Vagina (tissue), 2 donors: ENCODE measurements around the gene SLC8A1. TPM values are rescaled to one million over a fixed set of nuclear protein-coding genes. Genes with fewer than 3 reads are reported as not detected.

ENCODE experiments used
- DNase-seq, 2 donors: peaks; one replicate each; pipeline ENCODE4 v3.0.0-alpha.2; 2017; ENCODE audit errors: extremely low spot score in 2 of 2
- H3K27ac ChIP-seq: fragments of 200-600 bp; sonication (generic); one replicate; pipeline ENCODE4 v1.5.1; 2019
- H3K27me3 ChIP-seq: fragments of 200-600 bp; sonication (generic); one replicate; pipeline ENCODE4 v1.5.1; 2019
- H3K36me3 ChIP-seq, 2 donors: fragments of 200-600 bp; sonication (generic); one replicate each; pipeline ENCODE4 v1.5.1; 2017 to 2019
- H3K4me1 ChIP-seq: fragments of 200-600 bp; sonication (generic); one replicate; pipeline ENCODE4 v1.5.1; 2019
- H3K4me3 ChIP-seq, 2 donors: fragments of 200-600 bp; sonication (generic); 1 replicate in 1 of 2; 2 replicates in 1 of 2; pipeline ENCODE4 v1.5.1; 2016 to 2019
- H3K9me3 ChIP-seq: fragments of 200-600 bp; sonication (generic); one replicate; pipeline ENCODE4 v1.5.1; 2019
- POLR2A ChIP-seq, 2 donors: fragments of 450-650 bp; IDR thresholded peaks; one replicate each; pipeline ENCODE4 v1.6.1; 2017; ENCODE audit warnings: antibody characterized with exemption in 2 of 2, mild to moderate bottlenecking in 2 of 2, moderate library complexity in 2 of 2
- POLR2AphosphoS5 ChIP-seq, 2 donors: sonication (generic); formaldehyde crosslinking; IDR thresholded peaks; one replicate each; pipeline ENCODE4 v1.9.0; 2017; ENCODE audit warnings: antibody characterized with exemption in 2 of 2, mild to moderate bottlenecking in 2 of 2, low read depth in 1 of 2; ENCODE audit not compliant: insufficient read depth in 1 of 2
- intact Hi-C: fragments of 100-400 bp; cut with DNase I; formaldehyde crosslinking; loops from one replicate; pipeline ENCODE4 v1.15.1; 2023
- total RNA-seq: library from RNA; depleted of rRNA; stranded (reverse); fragments of >200 nt; gene quantifications from one replicate; pipeline ENCODE4 v1.2.3, GENCODE V29; 2016
- TF ChIP-seq, protein P1 (sequence below), 3 experiments: fragments of 450-650 bp in 2 of 3; fragments of 200-600 bp in 1 of 3; sonication (generic) in 1 of 3; IDR thresholded peaks; one replicate each; pipeline ENCODE4 v1.5.1; 2017 to 2019; ENCODE audit warnings: antibody characterized with exemption in 3 of 3, mild to moderate bottlenecking in 2 of 3, moderate library complexity in 2 of 3

Gene SLC8A1
- total RNA-seq, 1 donor from 2014 or later: 40.8 TPM

DNA sequence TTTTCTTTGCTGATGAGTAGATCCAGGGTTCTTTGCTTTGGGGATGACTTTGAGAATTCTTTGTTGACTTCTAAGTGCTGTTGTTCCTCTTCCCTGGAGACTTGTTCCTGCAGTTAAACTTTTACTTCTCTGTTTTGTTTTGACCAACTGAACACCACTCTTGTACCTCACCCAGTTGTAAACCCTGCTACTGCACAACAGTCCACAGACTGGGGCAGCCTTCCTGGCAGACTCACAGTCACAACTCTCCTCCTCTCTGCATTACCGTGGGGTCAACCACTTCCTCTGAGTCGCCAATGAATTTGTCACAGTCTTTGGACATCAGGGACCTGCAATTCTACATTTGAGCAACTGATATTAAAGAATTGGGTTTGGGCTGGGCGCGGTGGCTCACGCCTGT, 3.8 kb upstream of the SLC8A1 start:
- Histone ChIP-seq H3K27ac (no peak overlapping the region), H3K4me1 (peaks cover 8% of the 10 kb centered on the region), H3K36me3 (no peaks in the 10 kb centered on the region), H3K9me3 (no peaks in the 10 kb centered on the region), H3K27me3 (no peaks in the 10 kb centered on the region), H3K4me3 (no peak overlapping the region)
- TF ChIP-seq POLR2AphosphoS5 (IDR thresholded peaks at IDR 0.05; ENCODE audit: insufficient read depth in 1 of 2, low read depth in 1 of 2) (no peak), POLR2A (IDR thresholded peaks at IDR 0.05) (no peak)
- TF ChIP-seq, protein P1, sequence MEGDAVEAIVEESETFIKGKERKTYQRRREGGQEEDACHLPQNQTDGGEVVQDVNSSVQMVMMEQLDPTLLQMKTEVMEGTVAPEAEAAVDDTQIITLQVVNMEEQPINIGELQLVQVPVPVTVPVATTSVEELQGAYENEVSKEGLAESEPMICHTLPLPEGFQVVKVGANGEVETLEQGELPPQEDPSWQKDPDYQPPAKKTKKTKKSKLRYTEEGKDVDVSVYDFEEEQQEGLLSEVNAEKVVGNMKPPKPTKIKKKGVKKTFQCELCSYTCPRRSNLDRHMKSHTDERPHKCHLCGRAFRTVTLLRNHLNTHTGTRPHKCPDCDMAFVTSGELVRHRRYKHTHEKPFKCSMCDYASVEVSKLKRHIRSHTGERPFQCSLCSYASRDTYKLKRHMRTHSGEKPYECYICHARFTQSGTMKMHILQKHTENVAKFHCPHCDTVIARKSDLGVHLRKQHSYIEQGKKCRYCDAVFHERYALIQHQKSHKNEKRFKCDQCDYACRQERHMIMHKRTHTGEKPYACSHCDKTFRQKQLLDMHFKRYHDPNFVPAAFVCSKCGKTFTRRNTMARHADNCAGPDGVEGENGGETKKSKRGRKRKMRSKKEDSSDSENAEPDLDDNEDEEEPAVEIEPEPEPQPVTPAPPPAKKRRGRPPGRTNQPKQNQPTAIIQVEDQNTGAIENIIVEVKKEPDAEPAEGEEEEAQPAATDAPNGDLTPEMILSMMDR (IDR thresholded peaks at IDR 0.05): no peak
- no peak for DNase-seq
- intact Hi-C loops: loop anchor here (5.0 kb wide), 1 partner anchor 1237 kb away; no protein-coding TSS in a partner anchor

DNA sequence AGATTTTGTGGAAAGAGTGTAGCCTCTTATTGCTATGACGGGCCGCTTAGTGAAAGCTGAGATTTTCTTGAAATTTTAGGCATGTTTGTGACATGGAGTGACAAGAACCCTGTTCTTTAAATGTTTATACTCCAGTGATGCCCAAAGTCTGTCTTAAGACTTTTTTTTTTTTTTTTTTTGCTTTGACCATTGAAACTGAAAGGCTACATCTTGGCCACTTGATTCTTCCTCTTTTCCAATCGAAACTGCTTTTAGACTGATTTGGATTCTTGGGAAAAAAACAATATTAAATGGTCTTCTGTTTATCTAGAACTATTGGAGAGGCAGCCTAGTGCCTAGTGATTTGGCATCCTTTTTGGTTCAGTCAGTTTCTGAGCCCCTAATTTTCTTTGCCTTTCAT, 2.4 kb upstream of the SLC8A1 start:
- intact Hi-C loops: no loop called here
- H3K27ac ChIP-seq: no peak overlapping the region
- no peaks in the 10 kb centered on the region for H3K27me3 ChIP-seq
- peaks cover 12% of the 10 kb centered on the region for H3K4me1 ChIP-seq
- DNase-seq: no peak
- H3K36me3 ChIP-seq: no peaks in the 10 kb centered on the region
- no peak overlapping the region for H3K4me3 ChIP-seq
- H3K9me3 ChIP-seq: no peaks in the 10 kb centered on the region
- TF ChIP-seq POLR2AphosphoS5 (IDR thresholded peaks at IDR 0.05; ENCODE audit: insufficient read depth in 1 of 2, low read depth in 1 of 2): no peak

DNA sequence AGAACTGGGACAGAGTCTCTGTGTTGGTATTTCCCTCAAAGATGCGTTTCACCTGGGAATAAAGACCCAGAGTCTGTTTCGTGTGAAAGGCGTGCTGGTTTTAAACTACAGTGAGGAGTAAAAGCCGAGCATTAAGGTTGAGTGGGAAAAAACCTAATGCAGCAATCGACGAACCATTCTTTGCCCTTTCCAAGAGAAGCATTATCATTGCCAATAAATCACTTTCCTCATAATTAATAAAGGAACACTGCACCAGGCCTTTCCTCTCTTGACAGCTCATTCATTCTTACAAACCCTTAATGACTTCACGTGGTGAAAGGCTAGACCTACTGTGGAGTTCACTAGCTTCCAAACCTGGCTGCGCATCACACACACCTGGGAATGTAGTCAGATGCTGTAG, 896 bp upstream of the SLC8A1 start:
- DNase-seq: no peak
- no peaks in the 10 kb centered on the region for H3K9me3 ChIP-seq
- no peak for TF ChIP-seq POLR2AphosphoS5 (IDR thresholded peaks at IDR 0.05; ENCODE audit: insufficient read depth in 1 of 2, low read depth in 1 of 2)
- TF ChIP-seq, protein P1 (IDR thresholded peaks at IDR 0.05): no peak
- TF ChIP-seq POLR2A (IDR thresholded peaks at IDR 0.05): no peak
- intact Hi-C loops: no loop called here
- H3K4me1 ChIP-seq: peaks cover 12% of the 10 kb centered on the region
- H3K4me3 ChIP-seq: peak overlapping the region; percentile 53 to 69
- H3K36me3 ChIP-seq: no peaks in the 10 kb centered on the region
- H3K27me3 ChIP-seq: no peaks in the 10 kb centered on the region
- no peak overlapping the region for H3K27ac ChIP-seq

DNA sequence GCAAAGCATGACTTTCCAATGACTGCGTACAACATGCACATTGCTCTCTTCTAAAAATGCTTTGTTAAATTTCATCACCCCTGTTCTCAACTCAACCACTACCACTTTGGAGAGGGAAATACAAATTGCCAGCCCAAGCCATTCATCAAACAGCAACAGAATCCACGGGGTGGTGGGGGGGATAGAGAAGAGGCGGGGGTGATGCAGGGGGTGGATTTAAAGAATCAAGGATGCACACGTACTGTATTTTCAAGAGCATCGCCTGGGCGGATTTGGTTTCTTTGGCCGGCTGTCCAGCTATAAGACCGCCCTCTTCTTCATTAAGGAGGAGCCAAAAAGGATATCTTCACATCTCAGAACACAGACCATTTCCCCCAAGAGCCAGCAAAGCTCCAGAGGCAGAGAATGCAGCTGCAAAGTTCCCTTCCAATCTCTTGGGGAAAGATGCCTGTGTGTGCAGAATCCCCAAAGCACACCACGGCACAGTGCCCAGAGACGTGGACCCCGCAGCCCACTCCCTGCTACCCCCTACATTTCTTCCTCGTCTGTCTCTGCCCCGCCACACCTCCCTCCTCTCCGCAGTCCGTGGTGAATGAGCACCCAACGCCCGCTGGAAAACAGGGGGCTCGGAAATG, 977 bp downstream of the SLC8A1 start:
- H3K27ac ChIP-seq: peak overlapping the region; percentile 68
- no peak for DNase-seq
- H3K36me3 ChIP-seq: no peaks in the 10 kb centered on the region
- TF ChIP-seq POLR2AphosphoS5 (IDR thresholded peaks at IDR 0.05; ENCODE audit: insufficient read depth in 1 of 2, low read depth in 1 of 2) (peak in 1 of 2 donors; percentile 58), POLR2A (IDR thresholded peaks at IDR 0.05) (no peak)
- peaks cover 12% of the 10 kb centered on the region for H3K4me1 ChIP-seq
- intact Hi-C loops: no loop called here
- H3K27me3 ChIP-seq: no peaks in the 10 kb centered on the region
- no peaks in the 10 kb centered on the region for H3K9me3 ChIP-seq
- peak overlapping the region; percentile 53 to 69 for H3K4me3 ChIP-seq

DNA sequence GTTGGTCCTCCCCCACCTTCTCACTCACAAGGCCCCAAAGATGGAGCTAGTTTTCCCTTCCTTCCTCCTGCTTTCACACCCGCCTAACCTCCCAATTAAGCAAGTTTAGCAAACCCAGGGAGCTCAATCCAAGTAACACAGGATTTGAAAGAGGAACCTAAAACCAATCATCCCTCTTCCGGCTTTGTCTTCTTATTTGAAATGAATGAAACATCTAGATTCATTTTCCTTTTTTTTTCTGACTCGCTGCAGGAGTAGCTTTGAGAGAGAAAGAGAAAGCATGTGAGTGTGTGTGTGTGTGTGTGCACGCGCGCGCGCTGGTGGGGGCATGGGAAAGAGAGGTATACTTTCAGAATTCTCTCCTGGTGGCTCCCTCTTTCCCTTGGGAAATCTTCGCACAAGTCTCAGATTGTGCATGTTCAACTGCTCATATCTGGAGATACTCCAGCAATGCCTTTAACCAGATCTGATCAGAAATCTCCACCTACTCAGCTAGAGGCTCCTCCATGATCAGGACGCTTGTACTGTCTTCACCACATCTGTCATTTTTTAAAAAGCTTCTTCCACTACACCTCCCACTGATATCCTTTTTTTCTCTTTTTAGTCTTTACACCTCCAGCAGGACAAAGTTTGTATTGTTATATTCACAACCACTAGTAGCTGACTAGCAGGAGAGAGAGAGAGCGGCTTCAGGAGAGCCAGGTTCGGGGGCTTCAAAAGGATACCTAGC, 1.7 kb downstream of the SLC8A1 start:
- no peak overlapping the region for H3K27ac ChIP-seq
- no peaks in the 10 kb centered on the region for H3K27me3 ChIP-seq
- TF ChIP-seq POLR2AphosphoS5 (IDR thresholded peaks at IDR 0.05; ENCODE audit: insufficient read depth in 1 of 2, low read depth in 1 of 2) (no peak), POLR2A (IDR thresholded peaks at IDR 0.05) (no peak)
- TF ChIP-seq, protein P1 (IDR thresholded peaks at IDR 0.05): no peak
- no peak for DNase-seq
- H3K4me3 ChIP-seq: peak overlapping the region; percentile 53 to 69
- peaks cover 12% of the 10 kb centered on the region for H3K4me1 ChIP-seq
- H3K36me3 ChIP-seq: no peaks in the 10 kb centered on the region
- intact Hi-C loops: no loop called here
- H3K9me3 ChIP-seq: no peaks in the 10 kb centered on the region
